ENCODE measurements around the gene PLEKHF1.
"Not testable (repeated sequence)": the region's sequence is repeated elsewhere in the genome, so short reads cannot be mapped to it uniquely, and the experiment has no call there.

PLEKHF1 gene

DNA sequence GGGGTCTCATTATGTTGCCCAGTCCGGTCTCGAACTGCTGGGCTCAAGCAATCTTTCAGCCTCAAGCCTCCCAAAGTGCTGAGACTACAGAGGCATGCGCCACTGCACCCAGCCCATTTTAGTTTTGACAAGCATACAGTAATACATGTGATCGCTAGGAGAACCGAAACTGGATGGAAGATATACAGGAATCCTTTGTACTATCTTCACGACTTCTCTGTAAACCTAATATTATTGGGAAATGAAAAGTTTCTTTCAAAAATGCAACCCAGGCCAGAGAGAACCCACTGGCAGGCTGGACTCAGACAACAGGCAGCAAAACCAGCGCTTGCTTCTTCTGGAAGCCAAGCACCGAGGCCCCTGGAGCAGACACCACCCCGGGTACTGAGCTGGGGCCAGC lies 40.4 kb downstream of the PLEKHF1 start:
- no peak for DNase-seq

DNA sequence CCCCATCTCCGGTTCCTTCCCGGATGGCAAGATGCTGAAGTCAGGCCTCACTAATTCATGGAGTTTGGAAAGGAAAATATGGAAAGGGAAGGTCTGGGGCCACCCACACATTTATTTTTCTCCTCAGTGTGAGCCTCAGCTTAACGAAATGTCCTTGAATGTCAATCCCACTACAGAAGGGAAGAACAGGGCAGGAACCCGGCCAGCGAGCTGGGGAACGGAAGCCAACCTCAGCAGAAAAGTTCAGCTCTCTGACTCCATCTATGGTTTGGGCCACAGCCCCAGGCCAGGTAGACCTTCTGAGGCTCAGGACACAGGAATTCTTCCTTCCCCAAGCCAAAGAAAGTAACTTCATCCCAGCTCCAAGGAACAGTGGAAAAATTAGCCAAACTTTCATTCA lies 41.4 kb downstream of the PLEKHF1 start:
- DNase-seq, result no peak

DNA sequence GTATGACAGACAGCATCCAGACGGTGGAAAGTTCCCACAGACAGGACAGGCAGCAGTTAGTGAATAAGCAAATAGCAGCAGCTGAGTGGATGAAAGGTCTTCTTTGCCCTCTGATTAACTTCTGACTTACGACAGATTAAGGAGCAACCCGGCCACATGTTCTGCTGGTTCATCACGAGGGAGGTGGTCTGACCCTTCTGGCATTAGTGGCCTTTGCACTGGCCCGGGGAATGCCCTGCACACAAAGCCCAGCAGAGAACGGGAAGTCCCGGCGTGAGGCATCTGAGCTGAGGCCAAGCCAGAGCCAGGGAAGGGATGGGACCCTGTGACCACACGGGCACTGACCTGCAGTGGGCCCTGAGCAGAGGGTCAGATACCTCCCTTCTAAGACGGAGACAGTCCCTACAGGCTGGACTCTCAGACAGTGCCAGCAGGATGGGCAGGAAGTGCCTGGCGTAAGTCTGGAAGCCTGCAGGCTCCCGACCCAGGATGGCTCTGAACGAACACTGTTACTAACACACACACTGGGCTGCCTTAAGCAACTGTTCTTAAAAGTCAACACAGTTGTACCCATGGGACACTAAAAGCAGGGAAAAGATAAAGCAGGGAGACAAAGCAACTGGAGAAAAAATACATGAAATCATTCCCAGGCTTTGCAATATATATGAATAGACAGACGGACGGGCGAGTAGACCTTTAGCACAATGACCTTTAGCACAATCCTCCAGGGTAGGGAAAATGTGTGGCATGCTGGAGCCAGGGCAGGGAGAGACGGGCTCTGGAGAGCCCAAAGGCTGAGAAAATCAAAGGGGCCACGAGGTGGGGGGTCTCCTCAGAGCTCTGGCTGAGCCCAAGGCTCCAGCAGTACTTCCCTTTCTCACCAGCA lies 43.5 kb downstream of the PLEKHF1 start:
- no peak for DNase-seq

DNA sequence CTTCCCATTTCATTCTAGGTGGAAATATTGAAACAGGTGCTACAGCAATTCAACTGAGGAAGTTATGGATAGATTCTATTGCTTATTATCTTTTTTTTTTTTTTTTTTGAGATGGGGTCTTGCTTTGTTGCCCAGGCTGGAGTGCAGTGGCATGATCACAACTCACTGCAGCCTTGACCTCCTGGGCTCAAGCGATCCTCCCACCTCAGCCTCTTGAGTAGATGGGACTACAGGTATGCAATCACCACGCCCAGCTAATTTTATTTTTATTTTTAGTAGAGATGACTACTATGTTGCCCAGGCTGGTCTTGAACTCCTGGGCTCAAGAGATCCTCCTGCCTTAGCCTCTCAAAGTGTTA lies 44.2 kb downstream of the PLEKHF1 start:
- not testable (repeated sequence) for DNase-seq

DNA sequence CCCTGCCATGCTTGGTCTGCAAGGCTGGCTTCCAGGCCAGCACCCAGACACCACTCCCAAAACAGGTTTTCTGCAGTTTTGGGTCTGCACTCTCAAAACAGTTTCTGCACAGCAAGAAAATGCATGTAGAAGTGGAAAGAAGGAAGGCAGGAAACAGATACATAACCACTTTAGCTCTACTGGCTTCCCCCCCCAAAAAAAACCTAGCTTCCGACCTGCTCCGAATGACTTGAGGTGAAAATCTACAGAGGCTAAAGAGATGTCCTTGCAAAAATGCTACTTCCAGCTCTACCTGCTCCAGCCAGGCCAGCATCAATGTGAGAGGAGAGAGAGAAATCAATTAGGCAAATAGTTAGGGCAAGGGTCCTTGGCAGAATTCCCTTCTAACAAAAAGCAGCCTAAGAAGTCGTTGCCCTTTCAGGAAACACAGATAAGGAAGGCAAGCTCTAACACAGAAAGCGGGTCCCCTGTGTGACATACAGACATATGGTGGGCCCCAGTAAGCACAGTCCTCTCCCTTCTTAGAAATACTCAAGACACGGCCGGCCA lies 46.4 kb downstream of the PLEKHF1 start:
- DNase-seq, result no peak

DNA sequence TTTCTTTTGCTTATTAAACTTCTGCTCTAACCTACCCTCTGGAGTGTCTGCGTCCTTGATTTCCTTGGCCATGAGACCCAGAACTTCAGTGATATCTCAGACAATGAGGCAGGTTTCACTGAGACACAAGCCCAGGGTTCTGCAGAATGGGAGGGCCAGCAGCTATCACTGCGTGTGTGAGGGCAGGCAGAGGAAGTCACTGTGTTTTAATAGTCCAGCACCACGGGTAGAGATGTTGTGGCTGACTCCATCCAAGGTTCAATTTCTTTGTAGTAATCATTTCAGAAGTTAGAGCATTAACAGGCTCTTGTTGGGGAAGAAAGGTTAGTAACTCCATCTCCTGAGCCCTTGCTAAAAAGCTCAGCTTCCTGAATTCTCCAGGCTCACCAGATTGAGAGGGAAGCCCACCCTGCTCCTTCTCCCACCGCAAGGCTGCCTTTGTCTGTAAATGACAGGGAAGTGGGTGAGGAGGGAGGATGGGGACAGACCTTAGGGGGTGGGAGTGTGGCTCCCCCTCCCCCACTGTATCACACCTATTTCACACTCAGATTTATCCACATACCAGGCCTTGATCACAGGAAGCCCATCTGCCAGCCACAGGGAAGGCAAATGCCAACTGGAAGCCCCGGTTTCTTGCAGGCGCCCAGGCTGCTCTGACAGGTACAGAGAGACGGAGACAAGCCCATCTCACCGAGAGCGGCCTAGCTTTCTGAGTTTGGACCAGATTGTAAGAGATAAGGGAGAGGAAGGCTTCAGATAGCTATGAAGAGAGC lies 47.7 kb downstream of the PLEKHF1 start:
- DNase-seq, result peak in 1 of 2 donors; percentile 27

DNA sequence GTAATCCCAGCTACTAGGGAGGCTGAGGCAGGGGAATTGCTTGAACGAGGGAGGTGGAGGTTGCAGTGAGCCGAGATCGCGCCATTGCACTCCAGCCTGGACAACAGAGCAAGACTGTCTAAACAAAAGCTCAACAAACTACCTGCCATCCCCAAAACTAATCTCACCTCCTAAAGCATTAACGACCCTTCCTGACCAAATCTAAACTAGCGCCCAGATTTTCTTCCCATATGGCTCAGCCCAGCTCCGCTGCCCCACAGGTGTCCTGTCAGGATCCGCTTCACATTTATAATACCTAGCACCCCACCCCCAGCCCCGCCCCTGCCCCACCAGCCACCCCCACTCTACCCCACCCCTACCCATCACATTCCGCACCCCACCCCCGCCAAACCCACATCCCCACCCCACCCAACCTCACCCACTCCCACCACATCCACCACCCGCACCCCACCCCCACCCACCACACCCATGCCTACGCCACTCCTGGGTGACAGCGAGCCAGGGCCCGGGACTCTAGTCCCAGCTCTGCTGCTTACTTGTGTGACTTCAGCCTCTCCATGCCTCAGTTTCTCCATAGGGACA lies 49.2 kb downstream of the PLEKHF1 start:
- peak; percentile 66 to 76 for DNase-seq

DNA sequence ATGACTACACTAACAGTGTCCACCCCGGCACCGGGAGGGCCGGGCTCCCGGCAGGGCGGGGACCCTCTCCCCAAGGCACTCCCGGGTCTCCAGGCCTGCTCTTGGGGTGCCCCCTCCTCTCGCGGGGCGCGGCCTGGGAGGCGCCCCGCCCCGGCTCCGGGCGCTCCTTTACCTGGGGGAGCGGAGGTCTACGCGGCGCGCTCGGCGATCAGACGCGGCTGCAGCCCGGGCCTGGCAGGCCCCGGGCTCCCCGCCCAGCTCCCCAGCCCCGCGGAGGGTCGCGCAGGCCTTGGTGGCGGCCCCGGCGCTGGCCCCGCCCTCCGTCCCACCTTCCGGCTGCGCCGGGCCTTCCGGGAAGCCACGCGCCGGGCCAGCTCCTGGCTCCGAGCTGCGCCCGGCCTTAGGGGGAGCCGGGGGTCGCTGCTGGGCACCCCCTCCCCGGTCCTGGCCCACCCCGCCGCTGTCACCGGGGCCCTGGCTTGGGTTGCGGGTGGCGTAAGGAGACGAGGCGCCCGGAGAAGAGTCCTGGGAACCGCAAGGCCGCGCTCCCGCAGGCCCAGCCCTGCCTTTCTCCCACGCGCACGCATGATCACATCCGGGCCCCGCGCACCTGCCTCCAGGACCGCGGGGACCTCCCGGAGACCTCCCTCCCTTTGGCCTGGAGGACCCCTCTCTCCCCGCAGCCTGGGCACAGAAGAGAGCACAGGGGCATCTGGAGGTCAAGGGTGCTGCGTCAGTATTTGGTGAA lies 49.9 kb downstream of the PLEKHF1 start, which contains the start of gene C19orf12:
C19orf12 (minus strand) TSS at position 309 of the 748 bp plus-strand sequence. CDS start 6,848 bp downstream, outside the sequence.
- DNase-seq, result peak; percentile 43 to 56

DNA sequence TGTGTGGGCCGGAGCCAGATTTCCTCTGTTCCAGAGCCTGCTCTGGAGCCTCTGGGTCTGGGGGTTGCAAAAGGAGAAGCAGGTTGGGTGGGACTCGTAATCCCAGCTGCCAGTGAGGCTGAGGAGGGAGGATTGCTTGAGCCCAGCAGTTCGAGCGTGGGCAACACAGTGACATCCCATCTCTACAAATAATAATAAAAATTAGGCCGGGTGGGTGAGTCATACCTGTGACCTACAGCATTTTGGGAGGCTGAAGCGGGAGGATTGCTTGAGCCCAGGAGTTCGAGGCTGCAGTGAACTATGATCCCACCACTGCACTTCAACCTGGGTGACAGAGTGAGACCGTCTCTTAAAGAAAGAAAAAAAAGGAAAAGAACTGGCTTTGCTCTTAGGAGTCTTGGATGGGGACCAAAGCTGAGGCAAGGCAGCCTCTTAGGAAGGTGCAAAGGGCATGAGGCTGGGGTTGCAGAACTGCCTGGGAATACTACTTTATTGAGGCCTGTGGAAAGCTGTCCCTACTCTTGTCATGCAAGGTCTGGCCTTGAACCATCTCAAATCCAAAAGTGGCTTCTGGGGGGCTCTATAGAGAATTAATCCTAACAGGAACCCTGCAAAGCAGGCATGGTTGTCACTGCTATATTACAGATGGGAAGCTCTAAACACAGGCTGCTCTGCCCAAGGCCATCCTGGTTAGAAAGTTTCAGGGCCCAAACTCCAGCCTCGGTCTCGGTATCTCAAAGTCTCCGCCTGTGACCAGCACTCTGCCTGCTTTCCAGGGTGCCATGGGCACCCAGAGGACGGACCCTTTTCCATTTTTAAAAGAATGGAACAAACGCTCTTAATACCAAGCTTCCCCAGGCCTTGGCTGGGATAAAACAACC lies 50.7 kb downstream of the PLEKHF1 start:
- DNase-seq, result no peak

DNA sequence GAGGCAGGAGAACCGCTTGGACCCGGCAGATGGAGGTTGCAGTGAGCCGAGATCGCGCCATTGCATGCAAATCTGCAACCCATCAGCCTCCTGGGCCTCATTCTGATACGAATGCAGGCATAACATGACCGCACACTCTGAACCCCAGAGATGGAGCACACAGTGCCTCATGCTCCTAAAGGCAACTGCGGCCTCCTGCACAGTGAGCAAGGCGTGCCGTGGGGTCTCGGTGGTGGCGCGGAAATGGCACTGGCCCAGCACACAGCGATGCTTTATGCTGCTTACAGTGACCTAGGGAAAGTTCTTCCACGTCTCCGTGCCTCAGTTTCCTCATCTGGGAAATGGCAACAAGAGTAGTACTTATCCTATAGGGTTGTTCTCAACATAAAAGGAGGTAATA lies 51.8 kb downstream of the PLEKHF1 start:
- no peak for DNase-seq

DNA sequence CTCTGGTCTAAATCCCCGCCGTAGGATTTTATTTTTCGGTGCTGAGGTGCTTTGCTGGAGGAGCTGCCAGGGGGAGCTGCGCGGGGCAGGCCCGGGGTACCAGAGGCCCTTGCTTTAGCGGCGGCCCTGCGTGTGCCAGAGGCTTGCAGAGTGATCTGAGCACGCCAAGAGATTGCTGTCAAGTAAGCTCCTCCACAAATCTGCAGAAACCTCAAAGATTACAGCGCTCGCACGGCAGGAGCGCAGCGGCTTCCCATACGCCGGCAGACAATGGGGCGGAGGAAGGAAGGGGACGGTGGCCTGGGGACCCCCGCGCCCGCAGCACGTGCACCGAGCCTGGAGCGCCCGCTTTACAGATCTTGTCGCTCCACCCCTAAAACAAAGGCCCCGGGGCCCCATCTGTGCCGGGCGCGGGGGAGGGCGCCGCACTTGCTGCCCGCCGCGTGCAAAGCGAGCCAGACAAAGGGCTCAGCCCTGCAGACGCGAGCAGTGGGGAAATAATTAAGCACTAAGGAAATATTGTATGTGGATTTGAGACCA lies 58.9 kb downstream of the PLEKHF1 start:
- no peak for DNase-seq

DNA sequence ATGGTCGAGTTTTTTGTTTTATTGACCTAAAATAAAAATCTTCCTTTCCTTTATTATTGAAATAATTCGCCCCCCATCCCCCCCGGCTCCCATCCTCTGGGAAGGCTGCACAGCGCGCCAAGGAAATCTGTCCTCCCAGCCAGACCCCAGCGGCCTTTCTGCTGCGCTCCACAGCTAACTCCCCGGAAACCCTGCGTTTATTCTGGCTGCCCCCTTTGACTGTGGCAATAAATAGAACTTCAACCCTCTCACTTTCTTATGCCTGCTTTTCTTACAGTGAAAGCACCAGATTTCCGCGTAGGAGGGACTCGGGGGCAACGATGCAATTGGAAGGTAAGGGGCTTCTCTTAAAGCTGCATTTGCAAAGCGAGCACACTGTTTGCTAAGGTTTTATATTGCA lies 59.5 kb downstream of the PLEKHF1 start:
- DNase-seq, result no peak

Data from CD4-positive, alpha-beta T cell treated with Interleukin-4 for 1 hour (primary cell).